ENCODE results near the gene ISG20L2. TPM values are rescaled to one million over a fixed set of nuclear protein-coding genes. Genes with fewer than 3 reads are reported as not detected.

The ISG20L2 gene
- polyA plus RNA-seq, 5 donors: 37.2 to 41.4 (median 39.3) TPM

DNA sequence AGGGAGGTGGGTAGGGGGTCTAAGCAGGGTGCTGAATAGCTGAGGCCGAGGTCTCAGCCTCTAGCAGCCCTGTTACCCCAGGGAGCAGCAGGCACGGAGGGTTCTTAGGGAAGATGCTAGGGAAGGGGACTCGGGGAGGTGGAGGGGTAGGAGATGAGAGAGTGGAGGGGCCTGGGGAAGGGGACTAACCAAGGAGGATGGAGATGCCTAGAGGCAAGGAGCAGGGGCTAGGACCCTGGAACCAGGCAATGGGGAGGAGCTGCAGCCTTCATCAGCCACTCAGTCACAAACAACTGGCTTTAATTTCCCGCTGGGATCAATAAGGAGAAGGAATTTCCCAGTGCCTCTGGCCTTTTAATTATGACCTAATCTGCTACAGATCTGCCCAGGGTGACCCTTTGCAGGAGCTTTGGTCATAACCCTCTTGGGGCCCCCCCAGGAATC is 20.3 kb downstream of the ISG20L2 start:
- no peak for DNase-seq

DNA sequence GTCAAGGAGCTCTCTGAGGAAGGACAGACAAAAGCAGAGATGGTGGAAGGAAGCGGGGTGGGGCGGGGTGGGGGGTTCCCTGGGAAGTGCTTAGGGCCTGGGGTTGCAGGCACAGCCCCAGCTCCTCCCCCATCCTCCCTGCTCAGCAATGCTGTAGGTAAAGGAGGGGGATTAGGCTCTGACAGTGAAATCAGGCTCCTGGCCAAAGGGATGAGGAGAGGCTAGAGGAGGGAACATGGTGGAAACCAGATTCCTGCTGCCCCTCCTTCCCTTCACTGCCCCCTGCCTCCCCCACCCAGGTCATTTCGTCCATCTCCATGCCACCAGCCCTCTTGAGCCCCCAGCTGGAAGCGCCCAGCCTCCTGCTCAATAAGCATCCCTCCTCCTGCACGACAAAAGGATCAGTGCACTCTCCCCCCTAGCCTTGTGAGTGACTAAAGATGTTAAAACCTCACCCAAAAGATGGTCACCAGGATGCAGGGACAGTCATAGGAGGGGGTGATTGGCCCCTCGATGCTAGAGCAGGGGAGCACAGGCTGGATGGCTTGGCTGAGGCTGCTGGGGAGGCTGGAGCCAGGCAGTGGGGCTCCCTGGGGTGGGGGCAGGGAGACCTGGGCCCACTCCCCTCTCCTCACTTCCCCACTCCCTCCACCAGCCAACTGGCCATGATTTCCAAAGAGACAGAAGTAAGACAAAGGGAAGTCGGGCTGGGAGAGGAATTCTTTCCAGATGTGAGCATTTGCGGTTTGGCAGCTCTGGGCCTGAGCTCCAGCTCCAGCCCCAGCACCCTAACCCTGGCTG is 20.9 kb downstream of the ISG20L2 start:
- DNase-seq: no peak

DNA sequence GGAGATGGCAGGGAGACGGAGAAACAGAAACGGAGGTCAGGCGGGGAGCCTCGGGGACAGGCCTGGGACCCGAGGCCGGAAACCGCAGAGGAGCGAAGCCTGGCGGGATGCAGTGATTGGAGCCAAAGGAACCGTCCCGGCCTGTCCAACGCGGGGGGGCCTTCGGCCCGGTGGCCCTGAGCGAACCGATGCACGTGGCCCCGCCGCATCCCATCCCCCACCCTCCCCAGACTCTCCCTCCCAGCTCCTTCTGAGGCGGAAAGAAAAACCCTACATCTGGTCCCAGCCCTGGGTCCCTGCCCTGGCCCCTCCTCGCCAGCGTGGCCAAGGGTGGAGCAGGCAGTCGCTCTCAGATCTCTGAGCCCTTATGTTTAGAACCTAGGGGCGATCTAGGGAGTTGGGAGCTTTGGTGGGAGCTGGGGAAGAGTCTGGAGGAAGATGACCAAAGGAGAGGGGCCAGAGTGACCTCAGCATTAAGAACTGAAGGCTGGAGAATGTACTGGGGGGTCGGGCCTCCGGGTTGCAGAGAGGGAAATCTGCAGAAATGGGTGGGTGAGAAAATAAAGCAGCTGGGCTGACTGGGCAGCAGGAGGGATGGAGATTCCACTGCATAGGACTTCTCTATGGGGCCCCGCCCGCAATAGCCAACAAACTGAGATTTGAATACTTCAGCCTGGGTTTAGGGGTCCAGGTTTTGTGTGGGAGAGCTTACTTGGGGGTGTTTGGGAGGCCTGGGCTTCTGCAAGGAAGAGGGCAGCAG is 21.7 kb downstream of the ISG20L2 start:
- peak; percentile 71 to 77 for DNase-seq

DNA sequence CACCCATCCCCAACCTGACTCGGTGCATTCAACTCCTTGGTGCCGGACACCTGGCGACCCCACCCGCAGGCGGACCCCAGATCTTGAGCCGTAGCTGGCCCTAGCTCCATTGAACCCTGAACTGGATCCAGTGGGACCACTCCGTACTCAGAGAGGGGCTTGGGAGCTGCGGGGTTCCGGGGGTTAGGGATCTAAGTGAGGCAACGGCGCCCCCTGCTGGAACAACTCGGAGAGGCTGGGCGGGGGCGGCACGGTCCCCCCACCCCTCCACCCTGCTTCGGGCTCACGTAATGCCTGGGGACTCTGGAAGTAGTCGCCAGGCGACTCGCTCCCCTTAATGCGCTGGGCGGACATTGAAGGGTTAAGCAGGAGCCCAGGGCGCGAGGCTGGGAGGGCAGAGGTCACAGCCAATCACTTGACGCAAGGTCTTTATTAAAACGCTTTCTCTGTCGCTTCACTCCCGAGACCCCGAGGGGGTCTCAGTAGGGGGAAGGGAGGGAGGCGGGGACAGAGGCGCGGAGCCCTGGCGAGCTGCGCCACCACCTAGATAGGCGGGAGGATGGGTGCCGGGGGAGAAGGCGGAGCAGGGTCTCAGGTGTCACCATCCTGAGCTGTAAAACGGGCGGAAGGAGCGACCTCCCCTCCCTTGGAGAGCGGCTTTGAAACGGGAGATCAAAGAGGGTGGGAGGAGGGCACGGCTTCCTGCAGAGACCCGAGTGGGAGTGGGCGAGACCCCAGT is 22.5 kb downstream of the ISG20L2 start:
- DNase-seq: peak; percentile 68 to 75

DNA sequence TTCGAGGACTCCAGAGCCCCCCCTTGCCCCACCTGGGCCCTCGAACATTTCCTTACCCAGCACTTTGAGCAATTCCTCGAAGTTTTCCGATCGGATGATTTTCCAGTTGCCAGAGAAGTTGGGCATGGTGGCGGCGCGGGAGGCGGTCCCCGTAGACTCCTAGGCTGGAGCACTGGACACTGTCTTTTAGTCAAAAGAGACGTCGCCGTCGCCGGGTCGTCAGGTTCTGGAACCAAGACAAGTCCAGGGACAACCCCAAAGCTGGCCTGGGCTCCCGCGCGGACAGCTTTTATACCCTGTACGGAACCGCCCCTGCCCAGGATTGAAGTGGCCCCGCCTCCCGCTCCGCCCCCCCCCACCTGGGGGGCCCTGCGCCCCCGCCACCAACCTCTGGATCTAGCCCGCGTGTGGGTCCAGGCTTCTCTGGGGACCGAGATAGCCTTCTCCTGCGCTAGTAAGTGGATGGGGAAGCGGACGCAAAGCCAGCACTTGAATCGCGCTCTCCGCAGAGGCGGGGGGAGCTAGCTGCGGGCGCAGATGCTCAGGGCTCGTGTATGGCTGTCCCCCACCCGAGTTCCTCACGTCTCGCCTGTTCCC is 23.1 kb downstream of the ISG20L2 start, which contains the start of gene CRABP2:
Gene CRABP2 (minus strand): TSS at position 263 of the 597 bp plus-strand sequence. CDS start 137 bp downstream, at position 126.
- peak in 1 of 2 donors; percentile 51 for DNase-seq

DNA sequence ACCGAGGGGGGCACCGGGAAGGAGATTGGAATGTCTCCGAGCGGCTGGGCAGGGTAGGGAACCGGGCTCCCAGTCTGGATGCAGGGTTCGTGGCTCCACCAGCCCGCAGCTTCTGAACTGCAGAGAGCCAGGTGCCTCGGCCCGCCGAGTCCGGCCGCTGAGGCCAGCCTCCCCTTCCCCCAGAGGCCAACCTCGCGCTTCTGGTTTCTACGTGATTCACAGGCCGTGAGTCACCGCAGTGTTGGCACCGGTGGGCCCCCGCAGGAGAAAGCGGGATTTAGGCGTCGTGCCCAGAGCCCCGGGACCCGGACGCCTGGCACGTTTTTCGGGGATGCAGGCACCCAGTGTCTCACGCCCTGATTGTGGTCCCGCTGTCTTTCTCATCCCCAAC is 23.6 kb downstream of the ISG20L2 start:
- DNase-seq: no peak

DNA sequence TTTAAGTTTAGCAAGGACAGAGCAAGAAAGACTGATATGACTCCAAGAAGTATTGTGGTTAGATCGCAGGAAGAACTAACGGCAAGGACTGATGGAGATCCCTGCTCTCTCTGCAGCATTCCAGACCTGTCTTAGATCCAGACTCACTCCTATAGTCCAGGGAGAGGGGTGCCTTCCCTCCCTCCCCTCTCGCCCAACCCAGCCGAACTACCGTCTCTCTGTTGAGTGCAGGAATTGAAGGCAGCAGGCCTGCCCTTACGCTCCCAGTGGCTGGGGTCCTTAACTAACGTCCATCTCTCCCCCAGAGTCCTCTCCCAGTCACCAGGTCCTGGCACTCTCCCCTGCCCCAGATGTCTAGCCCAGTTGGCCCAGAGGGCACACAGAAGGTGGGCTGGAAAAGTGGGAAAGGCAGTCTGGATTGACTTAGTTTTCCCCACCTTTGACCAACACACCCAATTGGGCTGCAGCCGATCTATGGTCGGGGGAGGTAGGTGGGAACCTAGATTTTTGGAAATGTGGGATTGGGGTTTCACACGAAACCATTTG is 24.3 kb downstream of the ISG20L2 start:
- DNase-seq: no peak

DNA sequence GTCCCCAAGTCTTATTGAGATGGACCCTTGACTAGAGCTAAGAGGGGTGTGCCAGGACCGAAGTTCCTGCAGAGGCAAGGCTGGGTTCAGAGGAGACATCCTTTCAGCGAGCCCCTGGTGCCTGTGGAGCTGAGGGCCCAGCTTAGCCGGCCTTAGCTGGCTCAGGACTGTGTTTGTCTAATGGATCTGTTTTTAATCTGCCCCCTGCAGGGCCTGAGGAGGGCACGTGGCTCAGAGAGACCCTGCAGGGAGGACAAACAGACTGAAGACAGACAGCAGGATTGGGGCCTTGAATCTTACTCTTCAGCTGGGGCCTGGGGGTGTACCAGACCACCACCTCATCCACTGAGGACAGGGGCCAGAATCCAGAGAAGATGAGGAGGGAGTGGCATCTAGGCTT is 24.8 kb downstream of the ISG20L2 start:
- no peak for DNase-seq

DNA sequence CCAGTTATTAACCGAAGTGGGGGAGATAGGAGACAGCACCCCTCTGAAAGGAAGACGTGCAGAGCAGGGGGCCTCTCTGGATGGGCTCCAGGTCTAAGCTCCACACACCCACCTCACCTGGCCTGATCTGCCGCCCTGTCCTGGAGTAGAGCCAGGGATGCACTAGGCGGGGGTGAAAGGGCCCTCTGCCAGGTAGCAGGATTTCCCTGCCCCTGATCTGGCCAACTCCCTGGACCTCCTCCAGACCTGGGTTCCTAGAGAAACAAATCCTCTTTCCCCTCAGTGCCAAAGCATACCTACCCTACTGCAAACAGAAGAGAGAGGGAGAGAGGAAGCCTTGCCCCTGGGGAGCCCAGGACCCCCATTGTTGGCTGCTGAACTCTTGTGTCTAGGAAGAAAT is 25.2 kb downstream of the ISG20L2 start:
- DNase-seq: no peak

DNA sequence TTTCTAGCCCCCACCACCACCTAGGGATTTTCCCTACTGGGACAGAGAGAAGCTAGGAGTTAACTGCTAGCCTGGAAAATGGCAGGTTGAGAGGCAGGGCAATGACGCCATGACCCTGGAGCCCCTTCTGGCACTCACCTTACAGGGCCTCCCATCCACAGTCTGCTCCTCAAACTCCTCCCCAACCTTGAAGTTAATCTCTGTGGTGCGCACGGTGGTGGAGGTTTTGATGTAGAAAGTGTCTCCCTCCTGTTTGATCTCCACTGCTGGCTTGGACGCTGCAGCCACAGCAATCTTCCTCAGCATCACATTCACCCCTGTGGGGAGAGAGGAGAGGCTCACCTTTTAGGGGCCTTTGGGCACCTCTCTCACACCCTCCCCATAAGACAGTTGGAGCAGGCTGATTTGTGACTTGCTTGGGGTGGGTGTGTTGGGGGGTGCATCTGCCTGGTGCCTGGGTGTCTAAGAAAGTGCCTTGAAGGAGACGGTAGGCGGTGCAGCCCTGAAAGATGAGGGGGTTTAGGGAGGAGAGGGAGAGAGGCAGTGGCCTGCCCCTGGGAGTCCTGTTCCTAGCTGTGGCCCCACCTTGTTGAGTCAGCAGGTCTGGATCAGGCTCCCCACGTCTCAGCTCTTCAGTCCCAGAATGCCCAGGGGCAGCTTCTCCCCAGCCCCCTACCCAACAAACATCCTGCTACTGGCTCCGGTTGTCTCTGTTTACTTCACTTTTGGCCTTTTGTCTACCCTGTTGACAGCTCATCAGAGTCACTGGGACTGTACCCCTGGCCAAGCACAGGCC is 27.6 kb downstream of the ISG20L2 start:
- no peak for DNase-seq

DNA sequence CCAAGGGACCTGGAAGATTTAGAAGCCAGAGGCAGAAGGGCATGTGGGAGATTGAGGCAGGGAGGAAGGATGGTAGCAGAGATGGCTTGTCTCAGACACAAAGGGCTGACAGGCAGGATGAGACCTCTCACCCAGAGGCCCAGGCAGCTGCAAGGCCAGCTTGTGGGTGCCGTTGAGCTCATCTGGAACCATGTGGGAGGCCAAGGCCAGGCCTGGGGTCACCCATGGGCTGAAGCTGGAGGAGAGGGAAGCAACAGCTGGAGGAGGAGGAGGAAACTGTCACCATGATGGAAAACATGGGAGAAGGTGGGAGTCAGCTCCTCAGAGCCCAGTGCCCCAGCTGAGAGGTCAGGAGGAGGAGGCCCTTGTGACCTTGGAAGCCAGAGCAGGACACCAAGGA is 29.6 kb downstream of the ISG20L2 start:
- DNase-seq: no peak

DNA sequence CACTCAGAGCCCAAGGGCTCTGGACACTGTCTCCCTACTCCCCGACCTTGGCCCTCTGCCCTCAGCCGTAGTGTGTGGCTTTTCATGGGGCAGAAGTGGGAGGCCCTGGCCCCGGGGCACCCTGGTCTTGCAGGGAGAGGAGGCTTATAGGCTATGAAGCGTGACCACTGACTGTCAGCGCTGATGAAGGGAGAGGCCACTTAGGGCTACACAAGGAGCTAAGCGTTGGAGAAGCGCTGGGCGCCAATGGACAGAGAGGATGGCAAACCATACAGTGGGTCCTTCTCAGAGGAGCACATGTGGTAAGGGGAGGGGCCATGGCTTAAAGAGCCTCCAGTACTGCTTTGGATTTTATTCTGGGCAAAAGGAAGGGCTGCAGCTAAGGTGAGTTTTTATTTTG is 31.1 kb downstream of the ISG20L2 start:
- DNase-seq: no peak

DNA sequence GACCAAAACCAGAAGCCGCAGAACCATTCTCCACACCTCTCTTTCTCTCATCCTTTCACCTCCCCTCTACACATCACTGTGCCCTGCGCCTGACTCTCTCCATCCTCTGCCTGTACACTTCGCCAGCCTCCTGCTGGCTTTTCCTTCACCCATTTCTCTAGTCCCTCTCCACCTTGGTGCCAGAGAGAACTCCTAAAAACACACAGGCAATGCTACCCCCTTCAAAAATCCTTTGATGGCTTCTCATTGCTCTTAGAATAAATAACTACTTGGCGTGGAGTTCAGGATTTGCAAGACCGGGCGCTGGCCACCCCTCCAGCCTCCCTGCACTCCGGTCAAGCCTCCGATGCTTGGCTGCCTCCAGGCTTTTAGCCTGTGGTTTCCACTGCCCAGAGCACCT is 31.8 kb downstream of the ISG20L2 start:
- no peak for DNase-seq

DNA sequence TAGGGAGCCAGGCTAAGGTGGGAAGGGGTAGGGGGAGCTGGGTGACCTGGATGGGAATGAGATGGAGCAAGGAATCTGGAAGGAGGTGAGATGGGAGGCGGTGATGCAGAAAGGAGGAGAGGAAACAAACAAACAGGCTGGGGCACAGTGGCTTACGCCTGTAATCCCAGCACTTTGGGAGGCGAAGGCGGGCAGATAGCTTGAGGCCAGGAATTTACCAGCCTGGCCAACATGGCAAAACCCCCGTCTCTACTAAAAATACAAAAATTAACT is 33.9 kb downstream of the ISG20L2 start:
- DNase-seq: no peak

DNA sequence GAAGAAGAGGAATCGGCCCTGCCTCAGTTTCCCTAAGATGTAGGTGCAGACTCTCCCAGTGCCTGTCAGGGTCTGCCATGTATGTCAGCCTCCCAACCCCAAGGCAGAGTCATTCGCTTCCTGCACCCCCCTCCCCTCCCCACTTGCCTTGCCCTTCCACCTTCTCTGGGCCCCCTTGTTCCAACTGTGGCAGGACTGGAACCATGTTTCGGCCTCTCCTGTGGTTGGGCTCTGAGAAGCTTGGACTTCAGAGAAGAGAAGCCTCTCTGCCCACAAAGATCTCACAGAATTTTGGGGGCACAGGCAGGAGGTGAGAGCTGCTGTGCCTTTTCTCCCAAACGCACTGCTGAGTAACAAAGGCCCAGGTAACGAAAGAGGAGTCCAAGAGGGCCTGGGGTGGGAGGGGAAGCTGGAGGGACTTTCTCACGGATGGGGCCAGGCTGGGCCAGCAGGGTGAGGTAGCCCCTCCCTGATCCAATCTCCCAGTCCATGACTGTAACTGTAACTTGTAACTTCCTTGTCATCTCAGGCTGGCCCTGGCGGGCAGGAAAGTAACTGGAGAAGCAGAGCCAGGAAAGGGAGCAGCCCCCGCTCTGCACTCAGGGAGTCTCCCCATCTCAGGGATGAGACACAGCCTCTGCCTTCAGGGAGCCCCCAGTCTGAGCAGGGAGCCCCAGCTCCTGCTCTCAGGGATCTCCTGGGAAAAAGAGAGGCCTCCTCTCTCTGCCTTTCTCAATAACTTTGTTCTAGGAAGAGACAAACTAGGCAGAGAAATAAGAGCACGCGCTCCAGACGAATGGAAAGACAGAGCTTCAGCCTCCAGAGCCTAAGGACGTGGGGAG is 34.5 kb downstream of the ISG20L2 start:
- DNase-seq: no peak

DNA sequence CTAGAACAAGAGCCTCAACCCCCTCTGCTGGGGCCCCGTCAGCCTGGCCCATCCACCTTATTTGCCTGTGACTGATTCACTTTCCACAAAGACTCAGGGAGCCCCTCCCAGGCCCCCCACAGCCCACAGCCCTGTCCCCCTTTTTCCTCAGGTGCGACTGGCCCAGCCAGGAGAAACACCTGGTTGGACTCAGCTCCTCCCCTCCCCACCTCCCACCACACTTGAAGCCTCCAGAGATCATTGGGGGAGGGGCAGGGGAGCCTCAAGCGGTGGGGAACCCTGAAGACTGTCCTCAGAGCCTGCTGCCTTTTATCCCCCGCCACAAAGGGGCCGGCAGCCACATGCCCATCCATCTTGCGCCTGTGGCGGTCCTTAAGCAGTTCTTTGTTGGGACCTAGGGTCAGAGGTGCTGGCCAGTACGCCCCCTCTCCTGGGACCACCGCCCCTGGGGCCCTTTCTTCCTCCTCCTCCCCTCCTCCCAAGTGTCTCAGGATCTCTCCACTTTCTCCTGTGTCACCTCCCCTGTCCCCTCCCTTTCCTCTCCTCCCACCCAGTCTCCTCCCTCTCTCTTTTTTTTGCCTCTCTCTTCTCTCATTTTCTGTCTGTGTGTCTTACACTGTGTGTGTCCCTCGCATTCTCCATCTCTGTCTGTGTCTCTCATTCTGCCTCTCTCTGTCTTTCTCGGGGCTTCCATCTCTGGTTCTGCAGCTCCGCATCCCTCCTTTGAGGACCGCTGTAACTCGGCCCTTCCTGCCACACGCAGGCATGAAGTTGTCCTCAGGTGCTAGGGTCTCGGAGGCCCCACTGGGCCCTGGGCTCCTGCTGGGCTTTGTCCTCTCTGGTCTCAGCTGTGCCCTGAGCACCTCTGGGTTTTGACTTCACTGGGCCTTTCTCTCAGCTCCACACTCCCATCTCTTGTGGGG is 35.4 kb downstream of the ISG20L2 start:
- peak; percentile 70 to 72 for DNase-seq

DNA sequence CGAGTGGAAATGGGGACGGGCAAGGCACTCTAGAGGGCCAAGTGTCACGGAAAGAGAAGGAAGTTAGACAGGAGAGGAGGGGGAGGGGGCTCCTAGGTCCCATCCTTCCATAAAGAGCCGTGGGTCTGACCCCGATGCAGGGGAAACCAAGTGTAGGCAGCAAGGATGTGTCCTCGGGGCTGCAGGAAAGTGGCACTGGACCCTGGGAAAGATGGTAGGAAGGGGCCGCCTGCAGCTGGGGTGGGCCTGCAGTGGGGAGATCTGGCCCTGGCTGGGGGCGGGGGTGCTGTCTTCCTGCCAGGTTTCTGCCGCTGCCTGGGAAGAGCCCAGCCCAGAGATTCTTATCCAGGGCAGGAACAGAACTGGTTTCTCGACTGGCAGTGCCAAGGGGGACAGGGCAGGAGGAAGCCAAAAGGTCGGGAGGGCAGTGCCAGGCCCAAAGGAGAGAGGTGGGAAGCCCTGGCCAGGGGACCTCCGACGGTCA is 36.1 kb downstream of the ISG20L2 start:
- no peak for DNase-seq

DNA sequence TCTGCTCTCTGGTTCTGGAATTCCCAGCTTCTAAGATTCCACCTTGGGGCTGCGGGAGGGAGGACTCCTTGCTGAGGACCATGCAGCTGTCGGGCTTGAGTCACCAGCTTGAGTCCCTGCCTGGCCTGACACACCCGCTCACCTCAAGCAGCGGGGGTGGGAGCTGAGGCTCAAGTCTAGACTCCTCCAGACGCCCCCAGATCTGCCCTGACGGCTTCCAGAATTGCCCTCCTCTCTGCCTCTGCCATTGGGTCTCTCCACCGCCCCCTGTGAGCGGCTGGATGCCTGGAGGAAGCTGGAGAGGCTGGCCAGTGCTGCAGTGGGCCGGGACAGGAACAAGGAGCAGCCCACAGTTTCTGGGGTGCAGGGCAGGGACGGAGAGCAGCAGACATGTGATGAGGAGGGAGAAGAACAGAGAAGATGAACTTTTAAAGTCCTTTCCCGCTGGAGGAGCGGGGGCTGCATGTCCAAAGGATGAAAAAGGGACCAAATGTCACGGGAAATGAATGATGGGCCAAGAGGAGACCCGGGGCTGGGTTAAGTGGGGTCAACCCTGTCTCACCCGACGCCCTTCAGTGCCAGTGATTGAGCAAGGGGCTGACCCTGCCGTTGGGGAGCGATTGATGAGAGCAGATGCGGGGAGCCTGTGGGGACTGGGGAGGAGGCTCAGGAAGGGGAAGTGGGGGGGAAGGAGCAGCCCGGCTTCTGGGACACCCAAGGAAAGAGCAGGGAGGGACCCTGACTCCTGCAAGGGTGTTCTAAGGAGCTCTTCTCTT is 36.7 kb downstream of the ISG20L2 start:
- DNase-seq: no peak

All from right lung (tissue), 5 donors.